Fibroblast of skin of left biceps (primary cell): ENCODE results near the gene MRPL30.
"Not testable (repeated sequence)": the region's sequence is repeated elsewhere in the genome, so short reads cannot be mapped to it uniquely, and the experiment has no call there.

Source experiments
- DNase-seq, 2 experiments: peaks; one replicate each; pipeline ENCODE4 v3.0.0-alpha.2; 2013; ENCODE audit warnings: low read depth in 2 of 2

MRPL30 gene

DNA sequence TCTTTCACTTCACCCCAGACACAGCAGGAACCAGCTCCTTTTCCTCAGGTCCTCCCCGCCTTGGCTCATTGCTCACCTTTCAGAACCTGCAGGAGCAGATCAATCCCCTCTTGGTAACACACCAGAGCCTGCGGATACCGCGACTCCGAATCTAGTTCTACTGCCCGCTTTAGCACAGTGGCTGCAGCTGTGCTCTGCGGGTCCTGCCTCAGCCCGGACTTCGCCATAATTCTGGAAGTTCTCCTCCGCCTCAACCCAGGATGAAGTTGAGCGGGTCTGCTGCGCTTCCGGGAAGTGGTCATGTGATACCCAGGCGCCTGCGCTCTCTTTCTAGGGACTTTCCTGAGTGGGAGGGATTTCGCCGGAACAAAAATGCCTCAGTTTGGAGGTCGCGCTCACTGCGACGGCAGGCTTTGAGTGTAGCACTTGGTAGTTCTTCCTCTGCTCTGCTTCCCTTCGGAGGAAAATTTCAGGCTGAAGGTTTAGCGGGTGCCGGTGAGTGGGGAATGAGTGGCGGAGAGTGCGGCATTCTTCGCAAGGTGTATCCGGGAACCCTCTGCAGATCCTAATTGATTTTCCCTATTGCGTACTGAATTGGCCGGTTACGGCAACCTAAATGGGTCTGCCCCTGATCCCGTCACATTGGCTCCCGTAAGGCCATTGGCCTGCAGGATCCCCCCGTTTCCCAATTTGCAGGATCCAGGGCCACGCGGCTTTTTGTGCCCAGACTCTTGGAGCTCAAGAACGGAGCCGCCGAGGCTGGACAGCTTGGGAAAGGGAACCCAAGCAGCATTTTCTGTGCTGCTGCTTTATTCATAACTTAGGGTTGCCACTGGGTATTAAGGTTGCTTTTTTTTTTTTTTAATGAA lies at the start of gene MRPL30, which contains the start of gene MITD1:
Gene MRPL30, plus strand, starts transcription at position 430 of the 869 bp plus-strand sequence. CDS start 5,020 bp downstream, outside the sequence.
Gene MITD1, minus strand, starts transcription at position 304 of the 869 bp plus-strand sequence. Its CDS starts 77 bp downstream, at position 227.
- DNase-seq: peak; percentile 85 to 86

DNA sequence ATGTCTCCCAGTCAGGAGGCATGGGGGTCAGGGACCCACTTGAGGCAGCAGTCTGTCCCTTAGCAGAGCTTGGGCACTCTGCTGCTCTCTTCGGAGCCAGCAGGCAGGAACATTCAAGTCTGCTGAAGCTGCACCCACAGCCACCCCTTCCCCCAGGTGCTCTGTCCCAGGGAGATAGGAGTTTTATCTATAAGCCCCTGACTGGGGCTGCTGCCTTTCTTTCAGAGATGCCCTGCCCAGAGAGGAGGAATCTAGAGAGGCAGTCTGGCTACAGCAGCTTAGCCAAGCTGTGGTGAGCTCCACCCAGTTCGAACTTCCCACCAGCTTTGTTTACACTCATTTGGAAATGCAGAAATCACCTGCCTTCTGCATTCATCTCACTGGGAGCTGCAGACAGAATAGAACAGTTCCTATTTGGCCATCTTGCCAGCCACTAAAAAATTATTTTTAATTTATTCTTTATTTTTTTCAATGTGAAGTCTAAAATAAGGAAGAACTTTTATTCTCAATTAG lies 45.9 kb upstream of the MRPL30 start:
- DNase-seq: not testable (repeated sequence)

DNA sequence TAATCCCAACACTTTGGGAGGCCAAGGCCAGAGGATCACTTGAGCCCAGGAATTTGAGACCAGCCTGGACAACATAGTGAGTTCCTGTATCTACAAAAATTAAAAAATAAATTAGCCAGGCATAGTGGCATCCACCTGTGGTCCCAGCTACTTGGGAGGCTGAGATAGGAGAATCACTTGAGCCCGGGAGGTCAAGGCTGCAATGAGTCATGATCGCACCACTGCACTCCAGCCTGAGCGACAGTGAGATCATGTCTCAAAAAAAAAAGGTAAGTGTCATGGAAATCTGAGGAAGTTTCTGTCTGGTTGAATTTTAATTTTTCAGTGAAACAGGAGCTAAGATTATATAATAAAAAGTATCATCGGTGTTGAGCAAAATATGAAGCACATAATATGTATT lies 42.0 kb upstream of the MRPL30 start:
- DNase-seq: no peak

DNA sequence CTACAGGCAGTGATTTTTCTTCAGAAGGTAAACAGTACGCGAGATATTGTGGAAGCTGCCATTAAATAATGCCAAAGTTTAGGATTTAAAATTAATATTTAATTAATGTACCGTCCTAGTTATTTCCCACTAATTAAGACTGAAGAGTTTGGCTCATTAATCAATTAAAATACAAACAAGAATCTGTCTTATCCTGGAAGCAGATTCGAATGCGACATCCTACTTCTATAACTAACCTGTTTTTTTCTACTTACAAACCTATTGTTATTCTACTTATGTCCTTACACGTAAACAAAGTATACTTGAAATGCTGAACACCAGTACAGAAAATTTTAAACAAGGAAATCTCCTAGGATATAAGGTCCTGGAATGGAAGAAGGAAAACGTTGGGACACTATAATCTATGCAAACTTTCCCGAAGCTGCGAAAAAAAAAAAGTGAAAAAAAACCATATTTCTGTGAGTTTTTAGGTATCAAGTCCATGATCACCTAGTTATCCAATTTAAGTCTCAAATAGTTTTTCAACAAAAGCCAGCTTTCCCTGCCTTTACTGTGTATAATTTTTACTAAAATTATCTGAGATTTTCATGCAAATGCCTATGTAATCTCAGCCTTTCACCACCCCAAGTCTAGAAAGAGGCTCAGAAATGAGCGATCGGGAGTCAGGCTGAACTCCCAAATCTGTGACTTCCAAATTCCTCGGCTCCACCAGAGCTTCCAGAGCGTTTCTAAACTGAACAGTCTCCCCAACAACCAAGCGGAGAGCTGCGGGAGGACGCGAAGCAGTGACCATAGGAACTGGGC lies 40.7 kb upstream of the MRPL30 start:
- DNase-seq: no peak

DNA sequence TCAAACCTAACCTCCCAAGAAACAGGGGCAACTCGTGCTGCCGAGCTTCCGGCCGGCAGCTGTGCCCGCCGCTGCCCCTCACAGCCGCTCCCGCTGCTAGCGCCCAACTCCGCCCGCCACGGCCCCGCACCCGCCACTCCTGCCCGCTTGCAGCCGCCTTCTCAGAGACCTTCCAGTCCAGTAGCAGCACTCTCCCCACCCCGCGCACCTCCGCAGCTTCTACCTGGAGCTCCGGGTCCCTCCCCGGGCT lies 40.2 kb upstream of the MRPL30 start:
- DNase-seq: no peak

DNA sequence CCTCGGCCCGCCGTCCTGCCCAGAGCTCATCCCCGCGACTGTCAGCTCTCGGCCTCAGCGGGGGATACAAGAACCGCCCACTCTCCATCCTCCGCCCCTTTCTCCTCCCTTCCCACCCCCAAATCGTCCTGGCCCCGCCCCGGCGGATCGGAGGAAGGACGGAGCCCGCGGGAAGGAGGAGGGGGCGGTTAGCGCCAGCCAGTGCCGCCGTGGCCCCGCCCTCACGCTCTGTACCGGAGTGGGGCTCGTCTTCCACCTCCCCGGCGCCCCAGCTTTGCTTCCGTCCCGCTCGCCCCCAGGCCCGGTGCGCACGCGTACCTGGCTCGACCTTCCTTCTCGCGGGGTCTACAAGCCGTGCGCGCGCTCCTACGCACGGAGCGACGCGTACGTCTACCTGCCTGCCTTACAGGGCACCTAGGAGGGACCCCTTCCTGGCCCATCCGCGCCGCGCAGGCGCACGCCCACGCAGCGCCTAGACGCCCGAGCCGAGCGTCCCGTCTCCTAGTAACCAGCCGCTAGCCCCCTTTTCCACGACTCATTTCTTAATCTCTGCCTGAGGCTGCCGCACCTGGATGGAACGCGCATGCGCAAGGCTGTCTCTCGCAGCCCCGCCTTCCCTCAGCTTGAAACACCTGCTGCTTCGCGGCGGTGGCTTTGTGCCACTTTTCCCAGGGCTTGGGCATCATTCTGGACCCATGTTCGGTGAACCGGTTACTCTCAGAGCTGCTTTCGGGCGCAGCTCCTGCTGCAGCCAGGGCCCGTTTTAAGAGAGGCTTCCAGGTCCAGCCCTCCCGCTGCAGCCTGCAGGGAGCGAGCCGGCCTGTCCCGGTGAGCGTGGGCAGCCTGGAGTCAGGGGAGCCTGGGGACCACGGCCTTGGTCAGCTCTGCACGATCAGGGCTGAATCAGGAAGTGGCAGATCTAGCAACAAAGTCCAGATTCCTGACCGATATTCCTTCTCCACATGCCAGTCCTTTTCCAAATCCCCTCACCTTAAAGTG lies 39.6 kb upstream of the MRPL30 start, which contains the start of gene C2orf15:
Gene C2orf15, plus strand, starts transcription at position 598 of the 999 bp plus-strand sequence. CDS start 8,852 bp downstream, outside the sequence.
- DNase-seq: peak in 1 of 2 experiments; percentile 40

DNA sequence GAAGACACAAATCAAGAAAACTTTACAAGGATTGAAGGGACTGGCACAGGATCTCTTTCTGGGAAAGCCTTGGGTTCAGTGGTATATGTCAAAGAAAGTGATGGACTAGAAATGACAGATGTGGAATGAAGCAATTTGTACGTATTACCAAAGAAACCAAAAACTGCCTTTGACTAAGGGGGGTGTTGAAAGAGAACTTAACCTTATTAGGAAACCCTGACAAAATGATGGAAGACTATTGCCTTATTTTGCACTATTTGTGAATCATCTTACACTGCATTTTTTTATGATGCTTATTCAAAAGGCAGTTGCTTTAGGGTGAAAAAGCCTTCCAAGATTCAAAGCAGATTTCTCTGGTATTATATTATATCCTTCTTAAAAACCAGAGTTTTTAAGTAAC lies 30.3 kb upstream of the MRPL30 start:
- no peak for DNase-seq

DNA sequence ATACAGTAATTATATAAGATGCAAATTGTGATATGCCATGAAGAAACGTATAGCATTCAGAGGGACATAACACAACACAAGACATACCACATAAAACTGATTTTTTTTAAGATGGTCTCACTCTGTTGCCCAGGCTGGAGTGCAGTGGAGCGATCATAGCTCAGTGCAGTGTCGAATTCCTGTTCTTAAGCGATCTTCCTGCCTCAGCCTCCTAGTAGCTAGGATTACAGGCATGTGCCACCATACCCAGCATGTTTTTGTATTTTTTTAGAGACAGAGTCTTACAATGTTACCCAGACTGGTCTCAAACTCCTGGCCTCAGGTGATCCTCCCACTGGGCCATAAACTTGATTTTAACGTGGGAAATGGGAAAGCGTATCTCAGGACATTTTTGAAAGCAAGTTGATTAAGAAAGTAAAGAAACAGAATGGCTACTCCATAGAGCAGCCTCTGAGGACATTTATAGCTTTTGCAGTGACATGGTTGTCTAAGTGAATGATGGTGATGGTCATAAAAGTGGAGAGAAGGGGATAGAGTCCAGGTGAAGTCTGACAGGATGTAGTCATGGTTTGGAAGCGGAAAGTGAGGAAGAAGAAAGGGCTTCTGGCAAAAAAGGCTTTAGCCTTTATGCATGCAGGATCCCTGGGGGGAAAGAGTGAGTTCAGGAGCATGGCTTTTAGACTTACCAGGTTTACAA lies 28.6 kb upstream of the MRPL30 start:
- no peak for DNase-seq

DNA sequence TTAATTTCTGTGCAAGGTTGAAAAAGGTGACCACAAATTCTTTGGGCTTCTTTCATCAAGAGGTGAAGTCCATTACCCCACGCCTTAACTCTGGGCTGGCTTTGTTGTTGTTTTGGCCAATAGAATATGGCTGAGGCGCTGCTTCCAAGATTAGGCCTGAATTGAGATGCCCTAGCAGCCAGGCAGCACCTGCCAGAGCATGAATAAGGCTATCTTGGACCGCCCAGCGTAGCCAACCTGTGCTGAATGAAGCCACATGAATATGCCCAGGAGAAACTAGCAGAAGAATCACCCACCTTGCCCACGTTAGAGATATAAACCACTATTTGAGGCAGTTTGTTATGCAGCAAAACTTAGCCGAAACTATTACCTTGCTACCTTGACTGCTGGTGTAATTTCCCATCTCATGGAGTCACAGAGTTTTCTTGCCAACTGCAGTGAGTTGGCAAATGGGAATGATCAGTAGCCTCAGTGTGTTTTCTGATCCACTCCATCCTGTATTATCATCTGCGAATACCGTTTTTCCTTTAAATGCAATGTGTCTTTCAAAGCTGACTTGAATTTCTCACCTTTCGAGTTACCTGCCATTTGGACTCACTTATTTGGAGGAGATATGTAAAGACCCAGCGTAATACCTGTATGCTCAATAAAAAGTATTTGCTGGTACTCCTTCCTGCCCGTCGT lies 26.9 kb upstream of the MRPL30 start:
- no peak for DNase-seq

DNA sequence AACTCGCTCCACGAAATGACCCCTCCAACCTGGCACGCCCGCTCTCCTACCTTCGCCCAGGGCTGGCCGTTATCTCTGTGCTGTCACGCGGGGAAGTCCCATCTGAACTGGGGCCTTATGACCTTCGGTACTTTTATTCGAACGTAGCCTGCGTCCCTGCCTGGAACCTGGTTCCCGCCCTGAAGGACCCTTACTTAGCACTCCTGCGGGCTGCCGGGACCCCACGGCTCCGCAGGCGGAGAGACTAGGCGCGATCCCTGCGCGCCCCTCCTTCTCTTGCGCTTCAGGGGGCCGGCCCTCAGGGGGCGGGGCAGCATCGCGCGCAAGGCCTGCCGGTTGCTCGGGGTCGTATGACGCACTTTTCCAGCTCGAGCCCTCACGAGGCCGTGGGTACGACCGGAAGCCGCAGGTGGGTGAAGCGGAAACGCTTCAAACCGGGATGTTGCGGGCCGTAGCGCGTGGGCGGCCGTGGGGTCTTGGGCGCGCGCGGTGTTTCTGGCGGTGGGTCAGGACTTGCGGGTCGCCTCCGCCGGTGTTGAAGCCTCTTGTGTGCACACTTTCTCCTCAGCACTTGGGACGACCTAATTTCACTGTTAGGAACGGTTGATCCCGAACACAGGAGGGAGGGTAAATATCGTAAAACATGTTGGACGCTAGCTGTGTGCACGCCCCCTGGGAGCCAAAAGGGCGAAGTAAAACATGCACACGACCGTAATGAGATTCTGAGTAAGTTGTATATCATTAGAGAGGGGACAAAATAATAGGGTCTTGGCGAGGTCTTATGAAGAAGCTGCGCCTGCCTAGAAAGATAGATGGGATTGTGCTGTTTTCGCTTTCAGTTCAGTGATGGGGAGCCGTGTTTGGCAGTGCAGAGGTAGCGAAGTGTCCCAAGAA lies 26.1 kb upstream of the MRPL30 start, which contains the start of the genes LIPT1 and TSGA10:
Gene LIPT1, plus strand, starts transcription at position 325 of the 894 bp plus-strand sequence. CDS start 6,991 bp downstream, outside the sequence.
Gene TSGA10, minus strand, starts transcription at position 300 of the 894 bp plus-strand sequence. CDS start 45,503 bp downstream, outside the sequence.
- DNase-seq: peak; percentile 49 to 56

DNA sequence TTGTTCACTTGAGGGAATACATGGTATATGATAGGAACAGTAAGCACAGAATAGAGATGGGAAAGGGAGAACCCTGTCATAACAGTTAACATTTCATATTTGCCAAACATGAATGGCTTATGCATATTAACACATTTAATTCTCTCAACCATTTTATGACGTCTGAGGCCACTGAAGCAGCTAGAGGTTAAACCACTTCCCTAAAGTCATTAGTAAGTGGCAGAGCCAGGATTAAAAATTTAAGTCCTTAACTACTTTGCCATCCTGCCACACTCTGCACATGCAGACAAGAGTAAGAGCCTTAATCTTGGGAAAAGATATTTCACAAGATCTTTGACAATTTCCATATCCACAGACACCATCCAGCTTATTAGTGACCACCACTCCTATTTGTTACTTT lies 24.1 kb upstream of the MRPL30 start:
- DNase-seq: no peak

DNA sequence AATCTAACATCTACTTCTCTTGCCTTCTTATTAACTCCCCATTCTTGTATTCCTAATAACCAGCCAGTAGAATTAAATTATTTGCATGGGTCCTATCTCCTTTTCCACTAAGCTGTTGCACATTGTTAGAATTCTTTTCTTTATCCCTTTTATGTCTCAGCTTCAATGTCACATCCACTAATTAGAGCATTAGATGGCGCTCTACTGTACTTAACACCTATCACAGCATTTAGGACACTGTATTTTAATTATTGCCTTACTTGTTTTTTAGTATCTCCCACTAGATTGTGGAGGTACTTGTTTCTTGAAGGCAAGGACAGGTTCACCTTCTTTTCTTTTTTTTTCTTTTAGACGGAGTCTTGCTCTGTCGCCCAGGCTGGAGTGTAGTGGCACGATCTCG lies 22.4 kb upstream of the MRPL30 start:
- no peak for DNase-seq

DNA sequence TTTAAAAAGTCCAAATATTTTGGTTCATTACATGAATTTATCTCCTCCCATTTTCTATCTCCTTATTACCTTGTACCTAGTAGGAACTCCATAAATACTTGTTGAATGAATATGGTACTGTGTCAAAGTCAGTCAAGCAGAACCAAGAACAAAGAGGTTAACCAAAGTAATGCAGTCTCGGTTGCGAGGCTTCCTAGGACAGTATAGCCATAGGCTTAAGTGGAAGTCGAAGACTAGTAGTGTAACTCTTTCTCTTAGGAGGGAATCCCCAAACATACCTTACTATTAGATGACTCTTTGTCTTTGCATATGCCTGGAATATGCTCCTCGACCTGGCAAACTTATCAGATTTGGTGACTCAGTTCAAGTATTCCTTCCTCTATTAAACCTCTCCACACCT lies 21.4 kb upstream of the MRPL30 start:
- no peak for DNase-seq

DNA sequence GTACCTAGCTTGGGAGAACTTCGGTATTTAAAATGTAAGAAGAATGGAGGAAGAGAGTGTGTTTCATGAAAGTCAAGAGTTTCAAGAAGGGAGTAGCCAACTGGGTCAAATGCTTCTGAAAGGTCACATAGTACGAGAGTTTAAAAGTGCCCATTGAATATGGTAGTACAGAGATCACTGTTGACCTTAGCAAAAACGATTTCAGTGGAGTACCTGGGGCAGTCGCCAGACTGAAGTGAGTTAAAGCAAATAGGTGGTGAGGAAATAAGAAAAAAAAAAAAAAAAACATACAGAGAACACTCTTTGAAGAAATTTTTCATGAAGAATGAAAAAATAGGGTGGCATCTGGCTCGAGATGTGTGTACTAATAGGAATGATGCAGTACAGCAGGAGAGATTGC lies 14.8 kb upstream of the MRPL30 start:
- no peak for DNase-seq

DNA sequence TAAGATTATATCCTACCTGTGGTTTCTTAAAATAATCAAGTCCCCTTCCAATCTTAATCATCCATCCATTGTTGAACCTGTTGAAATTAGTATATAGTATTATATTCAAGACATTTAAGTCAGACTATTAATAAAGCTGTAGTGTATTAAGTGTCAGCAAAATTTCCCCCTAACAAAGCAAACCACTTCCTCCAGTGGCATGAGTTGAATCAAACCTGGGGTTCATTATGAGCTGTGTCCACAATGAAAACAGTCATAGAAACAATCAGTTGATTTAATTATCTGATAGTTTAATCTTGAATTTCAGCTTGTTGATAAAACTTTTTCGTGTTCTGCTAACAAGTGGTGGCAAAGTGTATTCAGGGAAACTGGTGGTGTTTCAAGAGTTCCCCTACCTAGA lies 11.4 kb upstream of the MRPL30 start:
- no peak for DNase-seq

DNA sequence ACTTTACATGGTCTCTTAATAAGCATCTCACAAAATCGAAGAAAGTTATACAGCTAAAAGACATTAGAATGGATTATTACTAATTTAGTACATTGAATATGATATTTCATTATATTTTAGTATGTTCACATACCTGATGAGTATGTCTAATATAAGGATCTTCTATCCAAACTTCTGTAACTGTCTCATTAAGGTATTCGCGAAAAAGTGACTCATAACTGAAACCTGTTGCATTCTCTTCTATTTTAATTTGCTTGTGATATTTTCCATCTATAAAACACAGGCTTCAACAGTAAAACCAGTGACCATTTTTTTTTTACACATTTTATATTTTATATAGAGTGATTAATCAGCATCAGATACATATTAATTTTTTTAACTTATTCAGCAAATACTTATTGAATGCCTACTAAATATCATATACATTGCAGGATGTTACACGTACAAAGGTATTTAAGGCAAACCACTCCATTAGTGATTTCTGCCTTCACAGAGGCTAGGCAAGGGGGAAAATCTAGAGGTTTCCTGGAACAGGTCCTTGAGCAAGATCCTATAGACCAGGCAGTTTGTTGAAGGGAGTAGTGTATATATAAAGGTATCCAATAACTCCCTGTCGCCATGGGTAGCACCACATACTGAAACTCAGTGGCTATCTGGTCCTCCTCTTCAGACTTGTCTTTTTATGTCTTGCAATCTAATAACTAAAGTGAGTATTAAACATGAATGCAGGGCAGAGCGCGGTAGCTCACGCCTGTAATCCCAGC lies 9.4 kb upstream of the MRPL30 start:
- no peak for DNase-seq

DNA sequence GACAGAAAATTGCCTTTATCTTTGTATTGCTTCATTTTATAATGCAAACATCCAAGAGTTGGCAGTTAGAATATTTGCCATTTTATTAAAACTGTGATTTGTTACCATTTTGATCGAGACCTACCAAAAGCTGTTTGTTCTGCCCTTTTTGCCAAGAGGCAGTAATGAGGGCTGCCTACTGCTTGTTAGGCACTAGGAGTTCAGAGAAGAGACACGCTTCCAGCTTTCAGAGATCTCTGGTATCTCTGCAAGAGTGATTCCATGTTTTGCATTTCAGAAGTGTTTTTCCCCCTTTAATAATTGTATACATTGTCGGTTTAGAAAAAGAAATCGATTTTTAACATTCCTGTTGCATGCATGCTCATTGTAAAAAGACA lies 628 bp downstream of the MRPL30 start:
- no peak for DNase-seq

DNA sequence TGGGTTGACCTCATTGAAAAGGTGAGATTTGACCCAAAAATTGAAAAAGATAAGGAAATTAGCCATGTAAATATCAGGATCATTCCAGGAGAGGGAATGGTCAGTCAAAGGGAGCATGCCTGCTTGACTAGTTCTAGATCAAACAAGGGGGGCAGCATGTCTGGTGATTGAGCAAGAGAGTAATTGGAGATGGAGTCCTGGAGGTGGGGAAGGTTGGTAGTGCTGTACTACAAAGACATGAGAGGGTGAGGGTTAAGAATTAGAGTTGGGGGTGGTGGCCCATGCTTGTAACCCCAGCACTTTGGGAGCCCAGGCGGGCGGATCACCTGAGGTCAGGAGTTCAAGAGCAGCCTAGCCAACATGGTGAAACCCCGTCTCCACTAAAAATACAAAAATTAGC lies 2.0 kb downstream of the MRPL30 start:
- DNase-seq: no peak
